A549 (cell line): Measurements from ENCODE around the gene TMEM145. TPM values are rescaled to one million over a fixed set of nuclear protein-coding genes. Genes with fewer than 3 reads are reported as not detected.

ENCODE experiments used
- ATAC-seq, 2 experiments: fragments of 200-7000 bp in 1 of 2; fragments of >200 bp in 1 of 2; cut with Nextera tagmentation in 1 of 2; cut with Tn5 transposase in 1 of 2; 3 replicates each; pipeline versions ENCODE4 v1.8.0 to v1.9.1; 2018 to 2020; ENCODE audit warnings: mild to moderate bottlenecking in 1 of 2, moderate library complexity in 1 of 2
- CTCF ChIA-PET: fragments of 300-600 bp; sonication (Branson Sonifier 250); formaldehyde crosslinking; extraction: SDS; loops from one replicate; lab custom pipeline; 2021; ENCODE audit warnings: antibody characterized with exemption, inconsistent platforms; lab: Yijun Ruan, JAX
- POLR2A ChIA-PET: fragments of 350-600 bp; formaldehyde crosslinking; extraction: SDS; loops from one replicate; lab custom pipeline; 2021; ENCODE audit warnings: antibody characterized with exemption, inconsistent platforms; lab: Yijun Ruan, JAX
- DNase-seq, 2 experiments: peaks; one replicate each; pipeline versions ENCODE4 v3.0.0 to v3.0.0-alpha.2; 2011 to 2016; ENCODE audit warnings: low read depth in 1 of 2, low spot score in 1 of 2
- FAIRE-seq: peaks from 2 replicates; lab custom pipeline; 2011; peaks lifted over from hg19 to GRCh38; lab: Jason Lieb, UNC
- H3K27ac ChIP-seq, 2 experiments: fragments of >200 bp; sonication (Bioruptor Twin); formaldehyde crosslinking; 3 replicates each; pipeline ENCODE4 v1.5.1; 2016 to 2017
- H3K4me1 ChIP-seq: fragments of >200 bp; sonication (Bioruptor Twin); formaldehyde crosslinking; 3 replicates; pipeline ENCODE4 v1.6.1; 2016
- H3K4me2 ChIP-seq: fragments of >200 bp; sonication (Bioruptor Twin); formaldehyde crosslinking; 3 replicates; pipeline ENCODE4 v1.6.1; 2016
- H3K4me3 ChIP-seq: fragments of >200 bp; sonication (Bioruptor Twin); formaldehyde crosslinking; 3 replicates; pipeline ENCODE4 v1.5.1; 2016
- H3K9me3 ChIP-seq: fragments of >200 bp; sonication (Bioruptor Twin); formaldehyde crosslinking; 3 replicates; pipeline ENCODE4 v1.6.1; 2016
- ATOH8 ChIP-seq: fragments of 250-450 bp; sonication (Bioruptor Pico); IDR thresholded peaks from 2 replicates; pipeline ENCODE4 v1.5.0; 2020; ENCODE audit warnings: low read depth, mild to moderate bottlenecking, moderate library complexity
- BCL3 ChIP-seq: fragments of >200 bp; sonication (Bioruptor Twin); formaldehyde crosslinking; IDR thresholded peaks from 3 replicates; pipeline ENCODE4 v1.6.1; 2016
- CBX8 ChIP-seq: fragments of 200-600 bp; sonication (generic); IDR thresholded peaks from 2 replicates; pipeline ENCODE4 v1.6.1; 2016
- CEBPB ChIP-seq, 2 experiments: fragments of >200 bp in 1 of 2; sonication (Bioruptor Twin) in 1 of 2; formaldehyde crosslinking in 1 of 2; IDR thresholded peaks; 2 replicates each; pipeline ENCODE4 v1.6.1; 2012 to 2016
- CTCF ChIP-seq: fragments of >200 bp; sonication (Bioruptor Twin); formaldehyde crosslinking; IDR thresholded peaks from 3 replicates; pipeline ENCODE4 v1.5.1; 2016
- EHMT2 ChIP-seq: fragments of 200-600 bp; sonication (generic); IDR thresholded peaks from 2 replicates; pipeline ENCODE4 v1.6.1; 2016; ENCODE audit warnings: antibody characterized with exemption, low read depth, mild to moderate bottlenecking, moderate library complexity
- EP300 ChIP-seq, 2 experiments: fragments of >200 bp; sonication (Bioruptor Twin); formaldehyde crosslinking; IDR thresholded peaks; 2 replicates in 1 of 2; 3 replicates in 1 of 2; pipeline ENCODE4 v1.6.1; 2016 to 2017
- ESRRA ChIP-seq: fragments of 150-350 bp; IDR thresholded peaks from 2 replicates; pipeline ENCODE4 v1.6.1; 2014; ENCODE audit warnings: mild to moderate bottlenecking, low read length, borderline replicate concordance
- HMGXB4 ChIP-seq: fragments of 250-450 bp; sonication (Bioruptor Pico); IDR thresholded peaks from 2 replicates; pipeline ENCODE4 v1.5.0; 2021; ENCODE audit warnings: mild to moderate bottlenecking, moderate library complexity, borderline replicate concordance
- HOXB5 ChIP-seq: fragments of 250-450 bp; sonication (Bioruptor Pico); IDR thresholded peaks from 2 replicates; pipeline ENCODE4 v1.5.0; 2020; ENCODE audit warnings: mild to moderate bottlenecking, moderate library complexity
- JUNB ChIP-seq: fragments of >200 bp; sonication (Bioruptor Twin); formaldehyde crosslinking; IDR thresholded peaks from 2 replicates; pipeline ENCODE4 v1.6.1; 2016
- KDM1A ChIP-seq: fragments of 200-600 bp; sonication (generic); IDR thresholded peaks from 2 replicates; pipeline ENCODE4 v1.6.1; 2016; ENCODE audit warnings: low read depth, mild to moderate bottlenecking
- MAFK ChIP-seq: fragments of 450-650 bp; IDR thresholded peaks from 2 replicates; pipeline ENCODE4 v1.6.1; 2014; ENCODE audit not compliant: partially characterized antibody
- MAX ChIP-seq: IDR thresholded peaks from 2 replicates; pipeline ENCODE4 v1.6.1; 2012
- MAZ ChIP-seq: fragments of 150-350 bp; IDR thresholded peaks from 2 replicates; pipeline ENCODE4 v1.6.1; 2014; ENCODE audit warnings: antibody characterized with exemption, low read depth, low read length, borderline replicate concordance
- NFE2L2 ChIP-seq: fragments of 150-350 bp; conservative IDR thresholded peaks from 2 replicates; pipeline ENCODE4 v1.6.1; 2014; ENCODE audit warnings: low read length
- NPAS2 ChIP-seq: fragments of 250-450 bp; sonication (Bioruptor Pico); IDR thresholded peaks from 2 replicates; pipeline ENCODE4 v1.8.0; 2022; ENCODE audit warnings: mild to moderate bottlenecking, moderate library complexity, borderline replicate concordance
- NR3C1 ChIP-seq: fragments of >200 bp; sonication (Bioruptor Twin); formaldehyde crosslinking; IDR thresholded peaks from 3 replicates; pipeline ENCODE4 v1.6.1; 2017
- PBX3 ChIP-seq: IDR thresholded peaks from 2 replicates; pipeline ENCODE4 v1.6.1; 2012
- POLR2A ChIP-seq: IDR thresholded peaks from 2 replicates; pipeline ENCODE4 v1.6.1; 2012; ENCODE audit warnings: mild to moderate bottlenecking, low read length
- POLR2AphosphoS2 ChIP-seq: conservative IDR thresholded peaks from 2 replicates; pipeline ENCODE4 v1.6.1; 2012; ENCODE audit warnings: low read length, improper control_type of control experiment, inconsistent platforms
- RARB ChIP-seq: fragments of 250-450 bp; sonication (Bioruptor Pico); IDR thresholded peaks from 2 replicates; pipeline ENCODE4 v1.8.0; 2021; ENCODE audit warnings: mild to moderate bottlenecking, moderate library complexity
- RCOR1 ChIP-seq: fragments of 150-350 bp; IDR thresholded peaks from 2 replicates; pipeline ENCODE4 v1.6.1; 2014; ENCODE audit warnings: antibody characterized with exemption, low read length, low read depth
- RFX5 ChIP-seq: fragments of 450-650 bp; IDR thresholded peaks from 2 replicates; pipeline ENCODE4 v1.7.1; 2014; ENCODE audit warnings: antibody characterized with exemption, mild to moderate bottlenecking, moderate library complexity
- SMC3 ChIP-seq: fragments of >200 bp; sonication (Bioruptor Twin); formaldehyde crosslinking; IDR thresholded peaks from 3 replicates; pipeline ENCODE4 v1.6.1; 2018; ENCODE audit warnings: inconsistent platforms
- SREBF2 ChIP-seq: fragments of 450-650 bp; IDR thresholded peaks from 2 replicates; pipeline ENCODE4 v1.6.1; 2014; ENCODE audit warnings: mild to moderate bottlenecking, moderate library complexity
- ZFP36 ChIP-seq: fragments of 450-650 bp; IDR thresholded peaks from 2 replicates; pipeline ENCODE4 v1.6.1; 2014; ENCODE audit warnings: borderline replicate concordance; ENCODE audit not compliant: partially characterized antibody
- WGBS: methylation state at CpG from one replicate; pipeline ENCODE4 v1.1.6; 2017; ENCODE audit errors: missing lambda C conversion rate; 5-methylcytosine and 5-hydroxymethylcytosine counted together
- polyA plus RNA-seq, 4 experiments: library from polyadenylated mRNA; depleted of rRNA in 3 of 4; stranded (reverse); fragments of >200 nt; fragmentation: RNase III in 1 of 4; extraction: RNeasy Plus Mini Kit Qiagen cat#74134 plus additional on column Dnase treatment in 1 of 4; gene quantifications; 2 replicates in 3 of 4; 3 replicates in 1 of 4; pipeline ENCODE4 v1.2.3, GENCODE V29; 2011 to 2017

TMEM145 gene
- polyA plus RNA-seq, 2 of the 4 experiments (the other 2 are of a cell fraction) = 0.71 to 3.6 TPM

- H3K4me1 ChIP-seq = no peaks in the 10 kb centered on the region
- H3K4me3 ChIP-seq = no peak overlapping the region
- DNase-seq = no peak
- TF ChIP-seq KDM1A (no peak), CTCF (no peak), SMC3 (no peak), MAFK (no peak), CEBPB (IDR thresholded peaks at IDR 0.05) (no peak), ZFP36 (no peak), RFX5 (no peak), EHMT2 (no peak), NFE2L2 (no peak), SREBF2 (no peak), JUNB (no peak), MAX (no peak), BCL3 (no peak)
- TF ChIP-seq, all 56 proteins: peak for 0
- ChIA-PET CTCF (interaction anchor here (1.2 to 1.7 kb wide), 5 partner anchors 9 to 662 kb away, joined by 3 to 6 read pairs (median 5); no protein-coding TSS in a partner anchor), POLR2A (no interaction called here)
- H3K4me2 ChIP-seq = no peak overlapping the region
- ATAC-seq (no peak), FAIRE-seq (no peak)
- H3K27ac ChIP-seq = no peak overlapping the region
- WGBS = 90% methylated on average over 15 of the region's 15 CpGs
- peaks cover 10% of the 10 kb centered on the region for H3K9me3 ChIP-seq
Measured at GRCh38 chr19:42368765-42369164, 55.7 kb downstream of the TMEM145 start.

- WGBS = 90% methylated on average over 27 of the region's 27 CpGs
- Histone ChIP-seq H3K27ac (no peak overlapping the region), H3K4me2 (no peak overlapping the region), H3K4me1 (no peaks in the 10 kb centered on the region), H3K9me3 (0 out of 3 replicates have a peak, but pooled peaks cover 3% of the 10 kb centered on the region), H3K4me3 (no peak overlapping the region)
- FAIRE-seq (no peak), ATAC-seq (no peak; a peak in 1 of 6 replicates), DNase-seq (no peak)
- no peak for TF ChIP-seq ESRRA
- TF ChIP-seq JUNB = no peak
- no peak for TF ChIP-seq SREBF2
- no peak for TF ChIP-seq ATOH8 (CRISPR knock-in tag)
- TF ChIP-seq BCL3 = no peak
- no peak for TF ChIP-seq NR3C1
- no peak for TF ChIP-seq CBX8
- TF ChIP-seq KDM1A = no peak
- no peak for TF ChIP-seq EP300 (IDR thresholded peaks at IDR 0.05)
- no peak for TF ChIP-seq NPAS2 (CRISPR knock-in tag)
- no peak for TF ChIP-seq RCOR1
- no peak for TF ChIP-seq HMGXB4 (CRISPR knock-in tag)
- no peak for TF ChIP-seq MAZ
- TF ChIP-seq PBX3 = no peak
- TF ChIP-seq POLR2A = no peak
- TF ChIP-seq HOXB5 (CRISPR knock-in tag) = no peak
- TF ChIP-seq MAFK = no peak
- no peak for TF ChIP-seq RARB
- no peak for TF ChIP-seq POLR2AphosphoS2
- ChIA-PET POLR2A (no interaction called here), CTCF (interaction anchor here (0.6 to 1.6 kb wide), 5 partner anchors 27 to 254 kb away, joined by 3 to 5 read pairs (median 3); no protein-coding TSS in a partner anchor)
Measured at GRCh38 chr19:42369433-42370067, 56.4 kb downstream of the TMEM145 start.
